Right atrium auricular region (tissue), 2 donors: ENCODE data around the gene SCN1A. TPM values are rescaled to one million over a fixed set of nuclear protein-coding genes. Genes with fewer than 3 reads are reported as not detected.
"Not testable (repeated sequence)": the region's sequence is repeated elsewhere in the genome, so short reads cannot be mapped to it uniquely, and the experiment has no call there.

ENCODE experiments used
- DNase-seq: peaks from one replicate; pipeline ENCODE4 v3.0.0-alpha.2; 2019; ENCODE audit warnings: low spot score
- H3K27ac ChIP-seq, 2 donors: fragments of 200-600 bp; sonication (generic); 1 replicate in 1 of 2; 2 replicates in 1 of 2; pipeline ENCODE4 v1.5.1; 2016 to 2019
- H3K27me3 ChIP-seq, 2 donors: fragments of 200-600 bp; sonication (generic); one replicate each; pipeline versions ENCODE4 v1.5.1 to v1.6.0; 2017 to 2019
- H3K36me3 ChIP-seq: fragments of 200-600 bp; sonication (generic); one replicate; pipeline ENCODE4 v1.5.1; 2016
- H3K4me1 ChIP-seq, 2 donors: fragments of 200-600 bp; sonication (generic); one replicate each; pipeline versions ENCODE4 v1.5.1 to v1.6.0; 2017 to 2019
- H3K4me3 ChIP-seq, 2 donors: fragments of 200-600 bp; sonication (generic); 1 replicate in 1 of 2; 2 replicates in 1 of 2; pipeline ENCODE4 v1.5.1; 2017 to 2019; ENCODE audit warnings: mild to moderate bottlenecking in 1 of 2, moderate library complexity in 1 of 2
- H3K9me3 ChIP-seq, 2 donors: fragments of 200-600 bp; sonication (generic); one replicate each; pipeline ENCODE4 v1.5.1; 2019
- total RNA-seq, 2 donors: library from RNA; depleted of rRNA; stranded (reverse); fragments of >200 nt; gene quantifications; one replicate each; pipeline ENCODE4 v1.1.0, GENCODE V29; 2016
- TF ChIP-seq, protein P1 (sequence below), 2 donors: fragments of 200-600 bp; sonication (generic); IDR thresholded peaks; one replicate each; pipeline ENCODE4 v1.5.1; 2019; ENCODE audit warnings: antibody characterized with exemption in 2 of 2

SCN1A gene
- total RNA-seq, 2 donors from 2014 or later, result 0.44 TPM; not detected in 1

- no peaks in the 10 kb centered on the region for H3K4me1 ChIP-seq
- no peak overlapping the region for H3K4me3 ChIP-seq
- DNase-seq, result no peak
- H3K9me3 ChIP-seq, result no peaks in the 10 kb centered on the region
- H3K27me3 ChIP-seq, result no peaks in the 10 kb centered on the region
- H3K36me3 ChIP-seq, result no peaks in the 10 kb centered on the region
- no peak overlapping the region for H3K27ac ChIP-seq
- TF ChIP-seq, protein P1, sequence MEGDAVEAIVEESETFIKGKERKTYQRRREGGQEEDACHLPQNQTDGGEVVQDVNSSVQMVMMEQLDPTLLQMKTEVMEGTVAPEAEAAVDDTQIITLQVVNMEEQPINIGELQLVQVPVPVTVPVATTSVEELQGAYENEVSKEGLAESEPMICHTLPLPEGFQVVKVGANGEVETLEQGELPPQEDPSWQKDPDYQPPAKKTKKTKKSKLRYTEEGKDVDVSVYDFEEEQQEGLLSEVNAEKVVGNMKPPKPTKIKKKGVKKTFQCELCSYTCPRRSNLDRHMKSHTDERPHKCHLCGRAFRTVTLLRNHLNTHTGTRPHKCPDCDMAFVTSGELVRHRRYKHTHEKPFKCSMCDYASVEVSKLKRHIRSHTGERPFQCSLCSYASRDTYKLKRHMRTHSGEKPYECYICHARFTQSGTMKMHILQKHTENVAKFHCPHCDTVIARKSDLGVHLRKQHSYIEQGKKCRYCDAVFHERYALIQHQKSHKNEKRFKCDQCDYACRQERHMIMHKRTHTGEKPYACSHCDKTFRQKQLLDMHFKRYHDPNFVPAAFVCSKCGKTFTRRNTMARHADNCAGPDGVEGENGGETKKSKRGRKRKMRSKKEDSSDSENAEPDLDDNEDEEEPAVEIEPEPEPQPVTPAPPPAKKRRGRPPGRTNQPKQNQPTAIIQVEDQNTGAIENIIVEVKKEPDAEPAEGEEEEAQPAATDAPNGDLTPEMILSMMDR (IDR thresholded peaks at IDR 0.05), result no peak
Measured at GRCh38 chr2:166104773-166105172, 23.0 kb downstream of the SCN1A start.

DNA sequence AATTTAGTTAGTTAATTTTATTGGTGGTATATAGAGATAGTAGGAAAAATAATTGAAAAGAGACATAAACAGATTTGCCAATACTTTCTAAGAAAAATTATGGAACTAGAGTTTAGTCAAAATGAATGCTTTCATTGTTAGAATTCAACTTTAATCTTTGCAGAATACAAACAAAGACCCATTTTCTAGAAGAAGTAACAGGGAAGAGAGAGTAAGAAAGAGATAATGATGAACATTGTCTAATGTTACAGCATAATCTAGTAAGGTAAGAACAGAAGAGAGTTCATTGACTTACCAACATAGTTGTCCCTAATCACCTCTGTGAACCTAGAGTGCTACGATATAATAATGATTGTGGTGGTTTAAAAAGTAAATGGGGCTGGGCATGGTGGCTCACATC, 23.7 kb downstream of the SCN1A start:
- Histone ChIP-seq H3K9me3 (no peaks in the 10 kb centered on the region), H3K27me3 (no peaks in the 10 kb centered on the region), H3K4me1 (no peaks in the 10 kb centered on the region), H3K4me3 (no peak overlapping the region), H3K36me3 (no peaks in the 10 kb centered on the region), H3K27ac (no peak overlapping the region)
- no peak for DNase-seq
- TF ChIP-seq, protein P1 (IDR thresholded peaks at IDR 0.05), result no peak

- not testable (repeated sequence) for H3K9me3 ChIP-seq, H3K27me3 ChIP-seq, DNase-seq, H3K4me3 ChIP-seq, H3K36me3 ChIP-seq, H3K27ac ChIP-seq, H3K4me1 ChIP-seq
Measured at GRCh38 chr2:166103277-166103676, 24.5 kb downstream of the SCN1A start.

- Histone ChIP-seq H3K27ac (no peak overlapping the region), H3K36me3 (no peaks in the 10 kb centered on the region), H3K4me3 (no peak overlapping the region), H3K27me3 (no peaks in the 10 kb centered on the region), H3K9me3 (no peaks in the 10 kb centered on the region), H3K4me1 (no peaks in the 10 kb centered on the region)
- no peak for DNase-seq
- TF ChIP-seq, protein P1 (IDR thresholded peaks at IDR 0.05), result no peak
Measured at GRCh38 chr2:166094325-166094724, 33.5 kb downstream of the SCN1A start.

DNA sequence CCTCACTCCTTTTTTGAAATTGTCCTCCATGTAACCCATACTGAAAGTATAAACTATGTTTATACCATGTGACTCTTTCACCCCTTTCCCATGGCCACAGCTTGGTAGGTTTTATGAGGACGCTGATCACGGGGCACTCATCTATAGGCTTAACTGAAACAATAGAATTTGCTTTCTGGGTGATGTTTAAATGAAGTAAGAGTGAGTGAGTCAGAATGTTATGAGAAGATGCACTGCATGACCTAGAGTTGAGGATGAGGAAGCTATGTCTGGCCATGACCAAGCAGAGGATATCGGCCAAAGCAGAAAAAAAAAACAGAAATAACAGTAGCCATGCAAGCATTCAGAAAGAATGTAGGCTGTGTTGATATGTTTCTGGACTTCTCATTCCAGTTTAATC, 34.9 kb downstream of the SCN1A start:
- no peaks in the 10 kb centered on the region for H3K9me3 ChIP-seq
- no peak for DNase-seq
- no peaks in the 10 kb centered on the region for H3K4me1 ChIP-seq
- no peaks in the 10 kb centered on the region for H3K27me3 ChIP-seq
- TF ChIP-seq, protein P1 (IDR thresholded peaks at IDR 0.05), result no peak
- no peak overlapping the region for H3K27ac ChIP-seq
- no peaks in the 10 kb centered on the region for H3K36me3 ChIP-seq
- no peak overlapping the region for H3K4me3 ChIP-seq

GRCh38 chr2:166091439-166091838, 36.4 kb downstream of the SCN1A start:
- TF ChIP-seq, protein P1 (IDR thresholded peaks at IDR 0.05), result no peak
- no peaks in the 10 kb centered on the region for H3K36me3 ChIP-seq
- no peaks in the 10 kb centered on the region for H3K4me1 ChIP-seq
- DNase-seq, result no peak
- H3K4me3 ChIP-seq, result no peak overlapping the region
- H3K27me3 ChIP-seq, result no peaks in the 10 kb centered on the region
- no peaks in the 10 kb centered on the region for H3K9me3 ChIP-seq
- no peak overlapping the region for H3K27ac ChIP-seq
